Caco-2 (cell line): ENCODE data around the gene HELB. TPM values are rescaled to one million over a fixed set of nuclear protein-coding genes. Genes with fewer than 3 reads are reported as not detected.
A peak's percentile ranks its signal among the peaks of the same experiment; 100 is the strongest.

Source experiments
- Bru-seq: library from RNA; stranded (reverse); fragments of 400-500 nt; gene quantifications from one replicate; lab custom pipeline; 2021; lab: Mats Ljungman, UMichigan
- BruChase-seq, 2 experiments: library from RNA; stranded (reverse); fragments of 400-500 nt; gene quantifications; one replicate each; lab custom pipeline; 2021; lab: Mats Ljungman, UMichigan
- BruUV-seq: library from RNA; stranded (reverse); fragments of 400-500 nt; replicated peaks from 2 replicates; lab custom pipeline; 2021; lab: Mats Ljungman, UMichigan
- CTCF ChIA-PET: fragments of 300-600 bp; sonication (Branson Sonifier 250); formaldehyde crosslinking; loops from one replicate; lab custom pipeline; 2022; ENCODE audit warnings: antibody characterized with exemption; lab: Charles Lee
- POLR2A ChIA-PET: fragments of 300-600 bp; sonication (Branson Sonifier 250); formaldehyde crosslinking; loops from one replicate; lab custom pipeline; 2022; ENCODE audit warnings: antibody characterized with exemption; lab: Charles Lee
- DNase-seq, 2 experiments: peaks; one replicate each; pipeline versions ENCODE4 v3.0.0 to v3.0.0-alpha.2; 2020 to 2022
- H3K27me3 ChIP-seq: replicated peaks from 2 replicates; pipeline ENCODE4 v1.6.0; 2011; ENCODE audit warnings: low read length; ENCODE audit not compliant: control insufficient read depth, insufficient read depth
- H3K36me3 ChIP-seq: 2 replicates; pipeline ENCODE4 v1.5.1; 2011; ENCODE audit warnings: low read length; ENCODE audit not compliant: control insufficient read depth, insufficient read depth
- H3K4me1 ChIP-seq: fragments of 250-450 bp; sonication (Bioruptor Pico); 2 replicates; pipeline ENCODE4 v1.5.1; 2020; ENCODE audit warnings: mild to moderate bottlenecking
- H3K4me3 ChIP-seq: 2 replicates; pipeline ENCODE4 v1.5.1; 2011; ENCODE audit warnings: low read depth, mild to moderate bottlenecking, control low read depth, low read length
- H3K9me3 ChIP-seq: fragments of 250-450 bp; sonication (Bioruptor Pico); 2 replicates; pipeline ENCODE4 v1.5.1; 2020; ENCODE audit warnings: mild to moderate bottlenecking, moderate library complexity
- H3K27ac Mint-ChIP-seq: one replicate; pipeline ENCODE4 v1.8.0; 2022; ENCODE audit warnings: mixed read lengths; ENCODE audit not compliant: unreplicated experiment
- H3K27me3 Mint-ChIP-seq: one replicate; pipeline ENCODE4 v1.8.0; 2022; ENCODE audit warnings: mixed read lengths; ENCODE audit not compliant: insufficient read depth, unreplicated experiment
- H3K36me3 Mint-ChIP-seq: one replicate; pipeline ENCODE4 v1.8.0; 2022; ENCODE audit warnings: mild to moderate bottlenecking, mixed read lengths; ENCODE audit not compliant: insufficient read depth, unreplicated experiment
- H3K4me1 Mint-ChIP-seq: one replicate; pipeline ENCODE4 v1.8.0; 2022; ENCODE audit warnings: low read depth, mixed read lengths; ENCODE audit not compliant: unreplicated experiment
- H3K4me3 Mint-ChIP-seq: one replicate; pipeline ENCODE4 v1.8.0; 2022; ENCODE audit warnings: mild to moderate bottlenecking, moderate library complexity, mixed read lengths; ENCODE audit not compliant: unreplicated experiment
- H3K9me3 Mint-ChIP-seq: one replicate; pipeline ENCODE4 v1.8.0; 2022; ENCODE audit warnings: mixed read lengths; ENCODE audit not compliant: unreplicated experiment
- CTCF ChIP-seq, 2 experiments: fragments of 200-600 bp in 1 of 2; IDR thresholded peaks; 1 replicate in 1 of 2; 2 replicates in 1 of 2; pipeline versions ENCODE4 v1.5.1 to v1.8.0; 2011 to 2022; ENCODE audit warnings: antibody characterized with exemption in 1 of 2, control low read depth in 1 of 2, inconsistent platforms in 1 of 2, low read depth in 1 of 2, low read length in 1 of 2, mild to moderate bottlenecking in 1 of 2, moderate library complexity in 1 of 2; ENCODE audit not compliant: insufficient read depth in 1 of 2, severe bottlenecking in 1 of 2, unreplicated experiment in 1 of 2
- intact Hi-C: fragments of 100-400 bp; cut with micrococcal nuclease; formaldehyde crosslinking; loops from one replicate; pipeline ENCODE4 v1.10.0; 2022; ENCODE audit not compliant: unreplicated experiment
- long read RNA-seq: library from polyadenylated mRNA; stranded (forward); transcript quantifications from one replicate; pipeline ENCODE4 v2.0.0, GENCODE V29; 2022
- total RNA-seq: library from RNA; stranded (reverse); gene quantifications from 2 replicates; pipeline ENCODE4 v1.2.3, GENCODE V29; 2022

Gene HELB
- total RNA-seq (3.4 and 3.9 TPM in 2 replicates), Bru-seq, nascent RNA (percentile 59 among the genes with signal in this experiment), BruChase-seq, experiment 1, labeled RNA remaining after a 2-hour chase (percentile 58 among the genes with signal in this experiment), BruChase-seq, experiment 2, labeled RNA remaining after a 6-hour chase (percentile 51 among the genes with signal in this experiment)
- long read RNA-seq, partial matches to known transcripts, result 0 of 2 reads
- long read RNA-seq, other reads (novel, unspliced or antisense), result 2 of 2 reads

DNA sequence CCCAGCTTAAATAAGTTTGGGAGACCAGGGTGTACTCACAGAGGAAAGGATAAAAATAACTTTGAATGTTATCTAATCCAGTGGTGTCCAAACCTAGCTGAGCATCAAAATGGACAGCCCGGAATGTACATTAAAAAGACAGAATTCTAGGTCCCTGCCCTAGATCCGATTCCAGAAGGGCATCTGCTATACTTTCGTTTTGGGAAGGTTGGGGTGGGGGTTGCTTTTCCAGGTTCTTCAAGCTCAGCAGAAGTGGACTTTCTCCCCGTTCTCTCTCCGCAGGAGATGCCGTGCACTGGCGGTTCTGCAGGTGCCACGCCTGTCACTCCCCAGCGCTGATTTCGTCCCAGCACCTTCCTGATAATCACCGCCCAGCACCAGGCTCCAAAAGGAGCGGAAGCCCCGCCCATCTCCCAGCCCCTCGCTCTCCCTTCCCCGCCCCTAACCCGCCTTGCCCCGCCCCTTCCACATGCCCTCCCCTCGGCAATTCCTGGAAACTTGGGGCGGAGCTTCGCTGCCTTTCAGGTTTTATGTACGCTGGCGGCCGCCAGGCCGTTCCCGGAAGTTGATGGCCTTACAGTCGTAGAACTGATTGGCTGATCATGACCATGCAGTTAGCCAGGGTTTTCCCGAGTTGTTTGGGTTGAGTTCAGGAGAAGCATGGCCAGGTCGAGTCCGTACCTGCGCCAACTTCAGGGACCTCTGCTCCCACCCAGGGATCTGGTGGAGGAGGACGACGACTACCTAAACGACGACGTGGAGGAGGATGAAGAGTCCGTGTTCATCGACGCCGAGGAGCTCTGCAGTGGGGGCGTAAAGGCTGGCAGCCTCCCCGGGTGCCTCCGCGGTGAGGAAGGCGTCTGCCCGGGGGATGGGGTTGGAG is at the start of gene HELB:
Gene HELB, plus strand, starts transcription at position 550 of the 883 bp plus-strand sequence. Its CDS starts 111 bp downstream, at position 661.
- POLR2A ChIA-PET, result interaction anchor here (0.6 to 1.4 kb wide), 7 partner anchors 9 to 966 kb away, joined by 3 to 10 read pairs (median 4); partner anchors contain the start of genes LLPH and TMBIM4
- CTCF ChIA-PET, result interaction anchor here (0.6 to 1.6 kb wide), 7 partner anchors 32 to 1963 kb away, joined by 3 to 10 read pairs (median 6); partner anchors contain the start of gene TMBIM4
- peak within 1 kb of the TSS; percentile 92 for H3K27ac Mint-ChIP-seq
- no peak for TF ChIP-seq CTCF (IDR thresholded peaks at IDR 0.05; ENCODE audit: insufficient read depth in 1 of 2, low read depth in 1 of 2, low read length in 1 of 2, severe bottlenecking in 1 of 2, unreplicated experiment in 1 of 2)
- intact Hi-C loops, result no loop called here
- no TSS peak for BruUV-seq
- H3K36me3 ChIP-seq, result no peaks in the 10 kb centered on the region
- no peaks in the 10 kb centered on the region for H3K9me3 ChIP-seq
- H3K36me3 Mint-ChIP-seq, result no peaks in the 10 kb centered on the region
- H3K4me3 ChIP-seq, result peak within 1 kb of the TSS; percentile 49
- no peaks in the 10 kb centered on the region for H3K27me3 ChIP-seq
- peaks cover 4% of the 10 kb centered on the region; the same call in 1 of the 2 replicates for H3K4me1 ChIP-seq
- H3K4me3 Mint-ChIP-seq, result peak within 1 kb of the TSS; percentile 95
- peak; percentile 95 to 98 for DNase-seq
- no peaks in the 10 kb centered on the region for H3K9me3 Mint-ChIP-seq
- peaks cover 17% of the 10 kb centered on the region for H3K27me3 Mint-ChIP-seq
- peaks cover 12% of the 10 kb centered on the region for H3K4me1 Mint-ChIP-seq

DNA sequence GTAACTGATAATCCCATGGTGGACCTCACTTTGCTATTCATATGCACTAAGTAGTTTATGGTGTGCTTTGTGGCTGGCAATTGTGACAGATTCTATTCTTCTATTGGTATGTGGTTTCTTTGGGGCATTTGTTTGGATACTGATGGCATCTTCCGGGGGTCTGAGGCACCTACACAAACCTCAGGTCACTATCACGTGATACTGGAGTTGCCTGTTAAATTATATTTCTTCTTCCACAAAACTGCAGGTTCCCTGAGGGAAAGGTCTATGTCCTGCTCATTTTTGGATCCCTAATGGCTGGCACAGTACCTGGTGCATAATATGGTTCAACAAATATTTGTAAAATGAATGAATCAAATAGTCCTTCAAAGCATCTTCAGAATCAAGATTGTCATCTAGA is 49.5 kb upstream of the HELB start:
- Mint-ChIP-seq H3K4me1 (no peaks in the 10 kb centered on the region), H3K9me3 (no peaks in the 10 kb centered on the region), H3K36me3 (no peaks in the 10 kb centered on the region), H3K27me3 (peaks cover 18% of the 10 kb centered on the region), H3K4me3 (no peak overlapping the region), H3K27ac (no peak overlapping the region)
- no peak for DNase-seq
- no peaks in the 10 kb centered on the region for H3K4me1 ChIP-seq
- no peaks in the 10 kb centered on the region for H3K36me3 ChIP-seq
- no peak for TF ChIP-seq CTCF (IDR thresholded peaks at IDR 0.05; ENCODE audit: insufficient read depth in 1 of 2, low read depth in 1 of 2, low read length in 1 of 2, severe bottlenecking in 1 of 2, unreplicated experiment in 1 of 2)
- H3K4me3 ChIP-seq, result no peak overlapping the region
- intact Hi-C loops, result no loop called here
- H3K27me3 ChIP-seq, result no peaks in the 10 kb centered on the region; the same call in 1 of the 2 replicates
- no TSS peak for BruUV-seq
- no peaks in the 10 kb centered on the region for H3K9me3 ChIP-seq
- CTCF ChIA-PET, result no interaction called here
- POLR2A ChIA-PET, result no interaction called here

GRCh38 chr12:66255737-66256136 is 46.6 kb upstream of the HELB start:
- TF ChIP-seq CTCF (IDR thresholded peaks at IDR 0.05; ENCODE audit: insufficient read depth in 1 of 2, low read depth in 1 of 2, low read length in 1 of 2, severe bottlenecking in 1 of 2, unreplicated experiment in 1 of 2), result no peak
- no peak for DNase-seq
- Mint-ChIP-seq H3K9me3 (no peaks in the 10 kb centered on the region), H3K27me3 (peaks cover 24% of the 10 kb centered on the region), H3K36me3 (no peaks in the 10 kb centered on the region), H3K27ac (no peak overlapping the region), H3K4me3 (no peak overlapping the region), H3K4me1 (no peaks in the 10 kb centered on the region)
- ChIA-PET POLR2A (no interaction called here), CTCF (no interaction called here)
- Histone ChIP-seq H3K4me1 (no peaks in the 10 kb centered on the region), H3K27me3 (no peaks in the 10 kb centered on the region; the same call in 1 of the 2 replicates), H3K9me3 (no peaks in the 10 kb centered on the region), H3K36me3 (no peaks in the 10 kb centered on the region), H3K4me3 (no peak overlapping the region)
- BruUV-seq, result no TSS peak
- intact Hi-C loops, result no loop called here
